HG03066 (cell line): Measurements from ENCODE around the gene SMIM9.
"Not testable (repeated sequence)": the region's sequence is repeated elsewhere in the genome, so short reads cannot be mapped to it uniquely, and the experiment has no call there.

Experiments used
- ATAC-seq: cut with Tn5 transposase; IDR thresholded peaks from one replicate; pipeline ENCODE4 v1.9.1; 2021; ENCODE audit warnings: low read depth; ENCODE audit not compliant: unreplicated experiment

The SMIM9 gene

DNA sequence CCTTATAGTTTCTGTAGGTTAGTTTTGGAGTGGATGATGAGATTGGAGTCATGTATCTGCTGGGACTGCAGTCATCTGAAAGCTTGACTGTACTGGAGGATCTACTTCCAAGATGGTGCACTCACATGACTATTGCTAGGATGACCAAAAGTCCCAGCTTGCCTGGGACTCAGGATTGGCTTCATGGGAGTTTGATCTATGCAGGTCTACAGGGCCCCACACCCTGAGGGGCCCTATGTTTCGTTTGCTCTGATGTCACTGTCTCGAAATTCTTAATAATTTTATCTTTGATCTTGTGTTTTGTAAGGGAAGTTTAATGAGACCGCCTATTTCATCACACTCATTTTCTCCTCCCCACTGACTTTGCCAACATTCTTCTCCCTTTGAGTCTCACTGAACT, at the start of gene SMIM9:
SMIM9 (minus strand) TSS at position 101 of the 400 bp plus-strand sequence. CDS start 3,806 bp downstream, outside the sequence.
- no peak for ATAC-seq

DNA sequence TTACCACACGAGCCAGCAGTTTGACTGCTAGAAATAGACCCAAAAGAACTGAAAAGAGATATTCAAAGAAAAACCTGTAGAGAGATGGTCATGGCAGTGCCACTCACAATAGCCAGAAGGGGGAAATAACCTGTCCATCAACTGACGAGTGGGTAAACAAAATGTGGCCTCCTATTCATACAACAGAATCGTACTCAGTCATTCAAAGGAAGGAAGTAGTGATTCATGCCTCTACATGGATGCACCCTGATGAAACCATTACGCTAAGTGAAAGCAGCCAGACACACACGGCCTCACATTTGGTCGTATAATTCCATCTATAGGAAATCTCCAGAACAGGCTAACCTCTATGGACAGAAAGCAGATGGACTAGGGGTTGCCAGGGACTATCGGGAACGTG, 49.6 kb upstream of the SMIM9 start:
- not testable (repeated sequence) for ATAC-seq

DNA sequence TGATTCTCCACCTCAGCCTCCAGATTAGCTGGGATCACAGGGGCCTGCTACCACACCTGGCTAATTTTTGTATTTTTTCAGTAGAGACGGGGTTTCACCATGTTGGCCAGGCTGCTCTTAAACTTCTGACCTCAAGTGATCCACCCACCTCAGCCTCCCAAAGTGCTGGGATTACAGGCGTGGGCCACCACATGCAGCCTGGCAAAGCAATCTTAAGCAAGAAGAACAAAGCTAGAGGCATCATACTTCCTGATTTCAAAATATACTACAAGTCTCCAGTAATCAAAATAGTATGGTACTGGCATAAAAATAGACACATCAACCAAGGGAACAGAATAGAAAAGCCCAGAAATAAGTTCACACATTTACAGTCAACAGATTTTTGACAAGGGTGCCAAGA, 38.9 kb upstream of the SMIM9 start:
- ATAC-seq, result no peak

DNA sequence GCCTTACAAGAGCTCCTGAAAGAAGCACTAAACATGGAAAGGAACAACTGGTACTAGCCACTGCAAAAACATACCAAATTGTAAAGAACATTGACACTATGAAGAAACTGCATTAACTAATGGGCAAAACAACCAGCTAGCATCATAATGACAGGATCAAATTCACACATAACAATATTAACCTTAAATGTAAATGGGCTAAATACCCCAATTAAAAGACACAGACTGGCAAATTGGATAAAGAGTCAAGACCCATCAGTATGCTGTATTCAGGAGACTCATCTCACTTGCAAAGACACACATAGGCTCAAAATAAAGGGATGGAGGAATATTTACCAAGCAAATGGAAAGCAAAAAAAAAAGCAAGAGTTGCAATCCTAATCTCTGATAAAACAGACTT, 34.1 kb upstream of the SMIM9 start:
- not testable (repeated sequence) for ATAC-seq

DNA sequence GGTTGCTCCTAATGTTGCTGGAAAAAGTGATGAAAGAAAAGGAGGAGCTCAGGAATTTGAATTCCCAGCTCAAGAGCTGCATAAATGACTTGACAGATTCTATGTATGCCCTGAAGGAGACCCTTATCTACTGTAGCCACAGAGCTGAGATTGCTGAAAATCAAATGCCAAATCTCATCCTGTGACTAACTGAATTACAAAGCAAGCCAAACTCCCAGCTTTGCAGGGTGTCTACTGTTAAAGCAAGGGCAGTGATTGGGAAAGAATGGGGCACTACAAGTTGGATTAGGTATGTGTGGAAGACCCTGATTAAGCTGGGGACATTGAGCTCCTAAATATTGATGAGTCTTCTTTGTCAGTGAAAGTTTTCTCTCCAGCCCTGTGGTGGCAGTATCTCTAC, 20.8 kb upstream of the SMIM9 start:
- ATAC-seq, result no peak

DNA sequence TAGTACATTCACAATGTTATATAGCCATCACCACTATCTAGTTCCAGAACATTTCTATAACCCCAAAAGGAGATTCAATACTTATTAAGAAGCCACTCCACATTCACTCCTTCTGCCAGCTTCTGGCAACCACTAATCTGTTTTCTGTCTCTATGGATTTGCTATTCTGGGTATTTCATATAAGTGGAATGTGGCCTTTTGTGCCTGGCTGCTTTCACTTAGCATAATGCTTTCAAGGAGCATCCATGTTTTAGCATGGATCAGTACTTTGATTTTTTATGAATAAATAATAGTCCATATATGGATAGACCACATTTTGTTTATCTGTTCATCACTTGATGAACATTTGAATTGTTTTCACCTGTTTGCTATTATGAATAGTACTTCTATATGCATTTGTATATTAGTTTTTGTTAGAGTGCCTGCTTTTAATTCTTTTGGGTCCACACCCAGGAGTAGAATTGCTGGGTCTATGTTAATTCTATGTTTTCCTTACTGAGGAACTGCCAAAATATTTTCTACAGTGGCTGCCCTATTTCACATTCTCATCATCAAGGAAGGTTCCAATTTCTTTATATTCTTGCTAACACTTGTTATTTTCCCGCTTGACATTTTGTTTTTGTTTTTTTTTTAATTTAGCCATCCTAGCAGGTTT, 16.6 kb upstream of the SMIM9 start:
- no peak for ATAC-seq

DNA sequence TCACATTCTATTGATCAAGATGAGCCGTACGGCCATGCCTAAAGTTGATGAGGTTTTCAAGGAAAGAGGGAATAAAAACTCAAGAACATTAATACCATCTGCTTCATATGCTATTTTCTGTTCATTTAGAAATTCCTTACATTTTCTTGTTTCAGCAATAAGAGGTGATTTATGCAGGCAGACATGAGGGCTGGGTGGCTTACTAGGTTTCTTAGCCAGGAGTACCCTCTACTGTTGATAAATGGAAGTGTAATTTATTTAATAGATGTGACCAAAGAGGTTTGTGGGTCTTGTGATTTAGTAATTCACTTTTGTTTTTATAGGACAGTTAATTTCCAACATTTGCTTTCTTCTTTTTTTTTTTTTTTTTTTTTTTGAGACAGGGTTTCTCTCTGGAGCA, 6.4 kb upstream of the SMIM9 start:
- no peak for ATAC-seq

DNA sequence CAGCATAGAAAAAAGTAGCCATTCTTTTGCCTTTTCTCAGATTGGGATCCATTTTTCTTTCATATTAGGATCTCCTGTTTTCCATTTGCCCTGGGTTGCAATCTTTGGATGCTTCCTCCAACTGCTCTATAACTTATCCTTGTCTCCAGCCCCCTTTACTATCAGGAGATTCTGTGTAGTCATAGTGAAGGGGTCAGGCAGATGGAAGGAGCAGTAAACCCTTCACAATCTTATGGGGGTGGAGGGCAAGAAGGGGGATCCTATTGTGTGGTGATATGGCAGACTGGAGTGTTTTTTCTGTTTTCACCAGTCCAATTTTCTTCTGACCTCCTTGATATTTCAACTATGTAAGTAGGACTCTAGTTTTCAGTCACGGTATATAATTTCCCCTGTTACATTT, 1.7 kb upstream of the SMIM9 start:
- no peak for ATAC-seq

DNA sequence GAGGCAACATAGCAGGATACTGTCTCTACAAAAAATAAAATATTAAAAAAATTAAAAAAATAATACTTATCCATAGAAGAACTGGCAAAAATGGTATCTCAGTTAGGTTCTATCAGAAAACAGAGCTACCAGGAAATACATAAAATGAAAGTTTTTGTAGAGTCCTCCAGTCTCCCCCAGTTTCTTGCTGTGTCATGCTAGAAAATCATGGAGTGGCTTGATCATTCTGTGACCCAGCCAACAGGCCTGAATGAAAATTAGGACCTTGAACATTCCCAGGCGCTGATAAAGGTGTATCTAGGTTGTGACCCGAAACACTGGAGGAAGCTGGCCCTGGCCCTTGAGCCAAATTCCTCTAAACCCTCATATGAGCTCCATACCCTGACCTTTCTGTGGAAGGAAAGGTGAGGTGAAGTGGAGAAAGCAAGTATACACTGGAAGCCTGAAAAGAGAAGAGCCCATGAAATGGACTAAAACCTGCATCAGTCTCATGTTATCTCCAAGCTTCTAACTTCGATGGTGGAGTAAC, 652 bp downstream of the SMIM9 start:
- no peak for ATAC-seq

DNA sequence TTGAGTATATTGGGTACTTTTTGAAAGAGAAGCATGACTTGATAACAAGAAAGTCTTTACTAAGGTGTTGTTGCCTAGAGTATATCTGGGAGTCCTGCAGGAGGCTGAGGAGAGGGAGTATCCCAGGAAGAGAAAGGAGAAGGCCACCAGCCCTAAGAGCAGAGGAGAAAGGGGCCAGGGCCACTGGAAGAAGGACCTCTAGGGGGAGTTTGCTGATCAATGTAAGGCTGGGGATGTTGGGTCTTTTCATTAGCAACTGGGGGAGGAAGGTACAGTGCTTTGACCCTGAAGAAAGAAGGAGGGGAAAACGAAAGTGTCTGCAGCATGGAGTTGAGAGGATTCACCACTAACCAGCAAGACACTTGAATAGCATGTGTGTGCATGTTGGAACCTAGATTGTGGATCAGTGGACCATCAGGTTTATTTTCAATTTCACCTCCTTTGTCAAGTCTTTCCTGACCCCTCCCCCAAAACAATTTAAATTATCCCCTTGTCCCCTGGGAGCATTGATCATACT, 4.5 kb downstream of the SMIM9 start:
- ATAC-seq, result no peak

DNA sequence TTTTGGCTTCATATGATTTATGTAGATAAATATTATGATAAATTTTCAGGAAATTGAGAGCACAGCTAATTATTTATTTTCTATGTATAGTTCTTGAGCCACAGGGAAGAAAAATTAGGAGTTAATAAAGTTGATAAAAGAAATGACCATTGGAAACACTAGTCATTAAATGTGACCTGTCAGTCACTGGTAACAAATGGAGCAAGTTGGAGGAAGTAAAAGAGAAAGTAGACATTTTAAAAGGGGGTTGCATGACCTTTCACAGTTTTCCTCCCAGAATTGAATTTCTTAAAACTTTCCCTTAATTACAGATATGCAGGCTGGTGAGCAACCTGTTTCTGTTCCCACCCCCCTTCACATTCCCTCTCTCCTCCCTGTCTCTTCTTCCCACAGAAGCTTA, 5.3 kb downstream of the SMIM9 start:
- no peak for ATAC-seq

DNA sequence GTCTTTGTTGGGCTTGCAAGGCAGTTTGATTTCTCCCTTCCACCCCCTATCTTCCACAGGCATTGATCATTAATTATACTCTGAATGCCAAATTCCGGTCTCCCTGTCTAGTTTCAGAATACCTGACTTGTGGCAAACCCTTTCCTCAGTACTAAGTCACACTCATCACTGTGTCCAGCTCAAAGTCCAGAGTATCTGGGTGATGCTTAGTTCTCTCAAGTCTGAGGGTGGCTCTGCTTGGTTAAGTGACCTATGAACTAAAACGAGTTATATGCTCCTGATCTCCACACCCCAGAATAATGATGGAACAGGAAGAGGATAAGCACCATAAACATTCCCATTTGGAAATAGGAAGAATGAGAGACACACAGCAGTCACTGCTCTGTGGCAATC, 6.5 kb downstream of the SMIM9 start:
- ATAC-seq, result no peak

DNA sequence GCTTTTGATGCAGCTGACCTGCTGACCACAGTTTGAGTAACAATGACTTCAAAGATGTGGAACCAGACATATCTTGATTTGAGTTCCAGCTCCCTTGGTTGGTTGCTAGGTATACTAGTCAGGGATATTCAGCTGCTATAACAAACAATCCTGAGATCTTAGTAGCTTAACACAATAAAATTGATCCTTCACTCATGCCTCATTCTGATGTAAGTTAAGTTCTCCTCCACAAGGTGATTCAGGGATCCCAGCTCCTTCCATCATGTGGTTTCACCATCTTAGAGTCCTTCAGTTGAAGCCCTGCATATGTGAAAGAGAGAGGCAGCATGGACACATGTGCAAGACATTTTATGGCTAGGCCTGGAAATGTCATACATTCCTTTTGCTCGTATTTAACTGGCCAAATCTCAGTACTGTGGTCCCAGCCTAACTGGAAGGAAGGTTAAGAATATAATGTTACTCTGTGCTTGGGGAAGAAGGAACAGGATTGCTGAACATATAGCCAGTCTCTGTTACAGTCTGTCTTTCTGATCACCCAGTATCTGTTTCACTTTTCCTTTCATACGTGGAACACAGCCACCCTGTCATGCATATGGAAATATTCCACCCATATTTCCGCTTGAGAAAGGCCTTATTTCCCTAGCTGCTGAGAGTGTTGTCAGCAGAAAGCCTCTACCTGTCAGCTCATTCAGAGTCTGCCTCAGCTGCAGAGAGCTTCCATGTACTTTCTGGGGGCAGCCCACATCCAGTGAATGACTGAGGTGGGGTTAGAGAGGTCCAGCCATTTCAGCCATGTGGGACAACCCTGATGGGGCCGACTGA, 7.1 kb downstream of the SMIM9 start:
- peak; percentile 95 for ATAC-seq

DNA sequence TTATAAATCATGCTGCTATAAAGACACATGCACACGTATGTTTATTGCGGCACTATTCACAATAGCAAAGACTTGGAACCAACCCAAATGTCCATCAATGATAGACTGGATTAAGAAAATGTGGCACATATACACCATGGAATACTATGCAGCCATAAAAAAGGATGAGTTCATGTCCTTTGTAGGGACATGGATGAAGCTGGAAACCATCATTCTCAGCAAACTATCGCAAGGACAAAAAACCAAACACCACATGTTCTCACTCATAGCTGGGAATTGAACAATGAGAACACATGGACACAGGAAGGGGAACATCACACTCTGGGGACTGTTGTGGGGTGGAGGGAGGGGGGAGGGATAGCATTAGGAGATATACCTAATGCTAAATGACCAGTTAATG, 8.9 kb downstream of the SMIM9 start:
- not testable (repeated sequence) for ATAC-seq

DNA sequence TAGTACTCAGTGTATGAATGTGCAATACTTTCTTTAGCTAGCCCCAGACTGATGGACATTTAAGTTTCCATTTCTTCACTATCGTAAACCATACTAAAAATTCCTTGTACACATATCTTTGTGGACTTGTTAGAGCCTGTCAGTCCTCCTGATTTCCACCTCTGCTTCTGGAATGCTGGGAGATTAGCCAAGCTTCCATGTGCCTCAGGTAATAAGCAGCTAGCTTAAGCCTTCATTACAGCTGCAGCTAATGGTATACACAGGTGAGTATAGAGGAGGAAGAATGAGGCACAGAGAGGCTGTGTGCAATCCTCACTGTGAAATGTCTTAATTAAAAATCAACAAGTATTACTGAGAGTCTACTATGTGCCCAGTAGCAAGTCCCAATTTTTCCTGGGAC, 9.8 kb downstream of the SMIM9 start:
- ATAC-seq, result no peak

DNA sequence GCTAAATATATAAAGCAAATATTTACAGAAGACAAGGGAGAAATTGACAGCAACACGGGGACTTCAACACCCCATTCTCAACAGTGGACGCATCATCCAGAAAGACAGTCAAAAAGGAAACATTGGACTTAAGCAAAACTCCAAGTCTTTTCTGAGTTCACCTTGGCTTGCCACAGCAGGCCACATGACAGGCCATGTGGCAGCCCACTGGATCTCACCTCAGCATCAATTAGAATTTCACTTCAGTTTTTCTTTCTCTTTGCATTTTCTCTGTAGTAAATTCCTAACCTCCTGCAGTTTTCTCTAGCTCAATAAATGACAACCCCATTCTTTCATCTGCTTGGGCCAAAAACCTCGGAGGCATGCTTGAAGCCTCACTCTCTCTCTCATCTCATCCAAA, 12.4 kb downstream of the SMIM9 start:
- ATAC-seq, result no peak

DNA sequence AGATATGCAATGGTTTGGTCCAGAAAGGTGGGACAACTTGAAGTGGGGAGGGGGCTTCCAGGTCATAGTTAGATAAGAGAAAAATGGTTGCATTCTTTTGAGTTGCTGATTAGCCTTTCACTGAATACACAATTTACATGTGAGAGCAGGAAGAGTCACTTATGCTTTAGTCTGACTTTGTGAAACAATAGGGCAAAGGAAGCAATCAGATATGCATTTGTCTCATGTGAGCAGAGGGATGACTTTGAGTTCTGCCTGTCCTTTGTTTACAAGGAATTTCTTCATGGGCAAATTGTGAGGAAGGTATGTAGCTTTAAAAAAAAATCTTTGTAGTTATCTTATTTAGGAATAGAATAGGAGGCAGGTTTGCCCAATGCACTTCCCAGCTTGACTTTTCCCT, 12.9 kb downstream of the SMIM9 start:
- ATAC-seq, result no peak

DNA sequence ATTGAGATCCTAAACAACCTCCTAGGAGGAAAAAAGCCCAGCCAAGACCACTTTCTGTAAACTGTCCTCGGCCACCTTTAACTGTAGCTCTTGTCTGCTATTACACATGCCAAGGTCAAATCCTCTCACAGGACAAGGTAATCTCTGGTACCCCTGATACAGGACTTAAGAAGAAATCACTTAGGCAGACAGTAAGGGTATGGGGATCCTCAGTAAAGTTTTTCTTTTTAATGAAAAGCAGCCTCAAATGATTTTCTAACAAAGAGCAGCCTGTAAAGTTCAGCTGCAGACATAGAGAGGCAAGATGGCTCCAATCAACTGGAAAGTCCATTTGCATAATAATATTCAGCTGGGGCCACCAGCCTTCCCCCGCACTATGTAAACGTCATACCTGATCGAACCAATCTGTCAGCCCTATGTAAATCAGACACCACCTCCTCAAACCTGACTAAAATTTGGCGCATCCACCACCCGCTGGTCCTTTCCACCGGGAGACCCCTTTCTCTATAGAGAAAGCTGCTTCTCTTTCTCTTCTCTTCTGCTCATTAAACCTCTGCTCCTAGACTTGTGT, 14.6 kb downstream of the SMIM9 start:
- no peak for ATAC-seq

DNA sequence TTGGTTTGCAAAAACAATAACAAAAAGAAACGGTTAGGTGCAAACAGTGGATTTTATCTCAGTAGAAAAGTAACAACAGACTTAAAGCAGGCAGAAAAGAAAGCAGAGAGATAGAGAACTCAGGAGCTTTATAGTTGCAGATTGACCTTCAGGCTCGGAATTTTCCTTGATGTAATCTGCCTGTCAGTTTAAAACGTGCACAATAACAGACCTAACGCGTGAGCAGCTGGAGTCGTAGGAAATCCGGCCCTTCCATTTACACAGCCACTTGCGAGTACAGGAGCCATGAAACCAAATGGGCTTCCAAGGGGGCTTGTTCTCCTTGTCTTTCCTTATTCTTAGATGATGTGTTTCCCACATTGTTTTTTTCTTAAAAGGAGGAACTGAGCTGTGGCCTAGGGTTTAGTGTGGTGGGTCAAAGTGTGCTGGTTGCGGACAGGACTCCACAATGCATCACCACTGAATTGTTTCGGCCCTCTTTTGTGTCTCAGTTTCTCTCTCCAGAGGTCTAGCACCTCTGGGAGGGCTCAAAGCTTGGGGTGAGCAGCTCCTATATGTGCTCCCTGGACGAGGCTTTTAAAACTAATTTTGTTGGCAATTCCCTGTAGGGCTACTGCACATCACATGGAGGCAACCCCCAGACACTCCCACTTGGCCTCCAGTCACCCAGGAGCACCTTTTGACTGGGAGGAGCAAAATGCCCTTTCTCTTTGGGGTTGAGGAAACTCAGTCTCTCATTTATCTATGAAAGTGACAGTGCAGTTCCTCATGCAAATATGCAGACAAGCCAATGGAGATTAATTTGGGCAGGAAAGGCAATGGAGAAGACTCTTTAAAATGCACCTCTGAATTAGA, 15.3 kb downstream of the SMIM9 start:
- ATAC-seq, result no peak

DNA sequence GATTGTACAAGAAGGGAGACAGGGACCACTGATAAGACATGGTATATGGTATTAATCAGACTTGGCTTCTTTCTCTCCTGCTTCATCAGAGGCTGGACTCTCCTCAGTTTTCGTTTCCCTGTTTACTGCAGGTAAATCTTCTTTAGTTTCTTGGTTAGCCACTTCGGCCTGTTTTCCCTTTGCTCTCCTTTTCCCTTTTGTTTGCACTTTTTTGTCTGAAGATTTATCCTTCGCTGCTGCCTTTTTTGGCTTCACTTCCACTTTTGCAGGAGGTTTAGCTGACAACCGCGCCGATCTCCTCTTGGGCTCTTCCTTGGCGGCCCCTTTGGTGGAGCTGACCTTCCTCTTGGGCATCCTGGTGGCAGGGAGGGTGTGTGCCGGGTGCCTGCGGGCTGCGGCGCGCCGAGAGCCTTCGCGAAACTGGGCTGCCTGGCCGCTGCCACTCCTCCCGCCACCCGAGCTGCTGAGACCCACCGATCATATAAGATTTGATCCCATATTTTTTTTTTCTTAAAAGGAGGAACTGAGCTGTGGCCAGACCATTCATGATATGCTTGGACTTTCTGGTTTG, 17.3 kb downstream of the SMIM9 start:
- ATAC-seq, result not testable (repeated sequence)
